HEK293T (cell line): ENCODE data around the gene HPDL.

ENCODE experiments used
- ARNT ChIP-seq: fragments of 450-650 bp; IDR thresholded peaks from 2 replicates; pipeline ENCODE4 v1.6.1; 2017; ENCODE audit warnings: mild to moderate bottlenecking
- BHLHE40 ChIP-seq: fragments of 450-650 bp; IDR thresholded peaks from 2 replicates; pipeline ENCODE4 v1.6.1; 2016; ENCODE audit warnings: mild to moderate bottlenecking, moderate library complexity, borderline replicate concordance
- HDGF ChIP-seq: fragments of 450-650 bp; IDR thresholded peaks from 2 replicates; pipeline ENCODE4 v1.6.1; 2017; ENCODE audit warnings: antibody characterized with exemption, borderline replicate concordance
- NFRKB ChIP-seq: fragments of 450-650 bp; IDR thresholded peaks from 2 replicates; pipeline ENCODE4 v1.6.1; 2016; ENCODE audit warnings: mild to moderate bottlenecking, moderate library complexity
- SUZ12 ChIP-seq: fragments of 450-650 bp; IDR thresholded peaks from 2 replicates; pipeline ENCODE4 v1.6.1; 2016; ENCODE audit warnings: mild to moderate bottlenecking

DNA sequence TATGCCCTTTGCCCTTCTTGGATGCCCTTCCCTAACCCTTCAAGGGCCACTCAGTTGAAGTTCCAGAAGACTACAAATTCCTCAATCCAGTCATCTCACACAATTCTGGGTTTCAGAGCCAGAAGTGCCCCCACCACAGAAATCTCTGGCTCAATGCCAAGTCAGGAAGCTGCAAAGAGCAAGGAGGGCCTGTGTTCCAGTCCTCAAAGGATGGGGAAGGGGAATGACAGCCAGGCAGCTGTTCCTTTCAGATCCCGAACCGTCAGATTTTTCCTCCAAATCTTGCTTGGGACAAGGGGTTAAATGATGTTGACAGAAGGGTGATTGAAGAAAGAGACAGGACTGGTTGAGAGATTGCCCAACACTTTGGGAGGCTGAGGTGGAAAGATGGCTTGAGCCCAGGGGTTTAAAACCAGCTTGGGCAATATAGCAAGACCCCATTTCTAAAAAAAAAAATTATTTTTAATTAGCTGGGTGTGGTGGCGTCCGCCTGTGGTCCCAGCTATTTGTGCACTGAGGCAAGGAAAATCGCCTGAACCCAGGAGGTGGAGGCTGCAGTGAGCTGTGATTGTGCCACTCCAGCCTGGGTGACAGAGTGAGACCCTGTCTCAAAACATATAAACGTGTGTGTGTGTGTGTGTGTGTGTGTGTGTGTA lies 716 bp upstream of the HPDL start:
- TF ChIP-seq ARNT (no peak), HDGF (no peak), NFRKB (no peak), SUZ12 (no peak), BHLHE40 (no peak)
